ENCODE data around the gene NUP214. TPM values are rescaled to one million over a fixed set of nuclear protein-coding genes. Genes with fewer than 3 reads are reported as not detected.
A peak's percentile ranks its signal among the peaks of the same experiment; 100 is the strongest.
"Not testable (repeated sequence)": the region's sequence is repeated elsewhere in the genome, so short reads cannot be mapped to it uniquely, and the experiment has no call there.

NUP214 gene
- total RNA-seq, 5 donors from 2014 or later (not counting 1 experiment from before 2014, with no cell fraction given), result 66.7 to 106 (median 68.5) TPM

GRCh38 chr9:131266266-131267229 is 141.2 kb downstream of the NUP214 start:
- Histone ChIP-seq H3K27ac (ENCODE audit: low read length) (peak overlapping the region; percentile 92), H3K4me1 (ENCODE audit: control insufficient read depth in 1 of 2, extremely low read depth in 1 of 2, insufficient read depth in 2 of 2, low read length in 2 of 2) (peaks cover 27 to 94% of the 10 kb centered on the region in 2 experiments), H3K4me3 (ENCODE audit: control insufficient read depth in 1 of 2, extremely low read depth in 1 of 2, low read length in 1 of 2) (peak overlapping the region; percentile 38 to 44), H3K27me3 (replicated peaks in 1 of 2; ENCODE audit: control insufficient read depth in 2 of 2, extremely low read depth in 1 of 2, insufficient read depth in 2 of 2, low read length in 1 of 2) (no peaks in the 10 kb centered on the region), H3K9me3 (no peaks in the 10 kb centered on the region), H3K36me3 (ENCODE audit: control insufficient read depth in 2 of 2, extremely low read depth in 1 of 2, insufficient read depth in 1 of 2, low read length in 1 of 2) (peaks cover 3 to 32% of the 10 kb centered on the region in 2 donors)
- peak; percentile 9 to 20 (median 18) for ATAC-seq (replicated peaks in 1 of 4)
- POLR2A ChIA-PET, result interaction anchor here in 1 of 2 donors (0.7 kb wide), 1 partner anchor 1764 kb away, joined by 7 read pairs; no protein-coding TSS in a partner anchor
- Mint-ChIP-seq H3K4me1 (peaks cover 79 to 92% (median 82%) of the 10 kb centered on the region in 3 donors), H3K9me3 (no peaks in the 10 kb centered on the region), H3K36me3 (peaks cover 17% of the 10 kb centered on the region), H3K27ac (peak overlapping the region; percentile 98 to 99), H3K4me3 (peak overlapping the region; percentile 76 to 99 (median 91)), H3K27me3 (no peaks in the 10 kb centered on the region)
- CTCF ChIA-PET, result interaction anchor here in 1 of 2 donors (0.6 kb wide), 1 partner anchor 89 kb away, joined by 12 read pairs; no protein-coding TSS in a partner anchor
- WGBS (ENCODE audit: insufficient coverage), result 15% methylated on average over 16 of the region's 26 CpGs
- DNase-seq, result peak in 18 of 35 experiments; percentile 39 to 72 (median 46)

- DNase-seq (peak in 25 of 35 experiments; percentile 35 to 75 (median 46)), ATAC-seq (replicated peaks in 1 of 4) (peak; percentile 11 to 34 (median 21))
- no peaks in the 10 kb centered on the region for H3K9me3 Mint-ChIP-seq
- Histone ChIP-seq H3K4me3 (ENCODE audit: control insufficient read depth in 1 of 2, extremely low read depth in 1 of 2, low read length in 1 of 2) (peak overlapping the region; percentile 72 to 79), H3K36me3 (ENCODE audit: control insufficient read depth in 2 of 2, extremely low read depth in 1 of 2, insufficient read depth in 1 of 2, low read length in 1 of 2) (peaks cover 0 to 10% of the 10 kb centered on the region in 2 donors), H3K9me3 (no peaks in the 10 kb centered on the region), H3K4me1 (ENCODE audit: control insufficient read depth in 1 of 2, extremely low read depth in 1 of 2, insufficient read depth in 2 of 2, low read length in 2 of 2) (peaks cover 31 to 75% of the 10 kb centered on the region in 2 experiments), H3K27ac (ENCODE audit: low read length) (peak overlapping the region; percentile 92), H3K27me3 (replicated peaks in 1 of 2; ENCODE audit: control insufficient read depth in 2 of 2, extremely low read depth in 1 of 2, insufficient read depth in 2 of 2, low read length in 1 of 2) (no peaks in the 10 kb centered on the region)
- 0% methylated on average over 12 of the region's 20 CpGs for WGBS (ENCODE audit: insufficient coverage)
- CTCF ChIA-PET, result interaction anchor here (0.5 to 1.7 kb wide), 10 partner anchors 9 to 1141 kb away, joined by 3 to 6 read pairs (median 4); partner anchors contain the start of gene FUBP3 (in 1 of the 2)
- H3K4me1 Mint-ChIP-seq, result peaks cover 56 to 69% (median 61%) of the 10 kb centered on the region in 3 donors
- H3K4me3 Mint-ChIP-seq, result peak overlapping the region; percentile 91 to 99 (median 99)
- POLR2A ChIA-PET, result interaction anchor here (0.6 to 1.7 kb wide), 5 partner anchors 14 to 145 kb away, joined by 3 to 24 read pairs (median 4); partner anchors contain the start of gene NUP214 (in 1 of the 2)
- H3K36me3 Mint-ChIP-seq, result peaks cover 29% of the 10 kb centered on the region
- H3K27ac Mint-ChIP-seq, result peak overlapping the region; percentile 98 to 99
- no peaks in the 10 kb centered on the region for H3K27me3 Mint-ChIP-seq
Measured at GRCh38 chr9:131270171-131271015, 145.0 kb downstream of the NUP214 start.

GRCh38 chr9:131271016-131271273 is 145.6 kb downstream of the NUP214 start:
- H3K27ac ChIP-seq (ENCODE audit: low read length), result peak overlapping the region; percentile 92
- H3K27ac Mint-ChIP-seq, result peak overlapping the region; percentile 98 to 99
- DNase-seq; H3K36me3 ChIP-seq (ENCODE audit: control insufficient read depth in 2 of 2, extremely low read depth in 1 of 2, insufficient read depth in 1 of 2, low read length in 1 of 2); H3K9me3 ChIP-seq; H3K9me3 Mint-ChIP-seq; ATAC-seq (replicated peaks in 1 of 4); H3K27me3 ChIP-seq (replicated peaks in 1 of 2; ENCODE audit: control insufficient read depth in 2 of 2, extremely low read depth in 1 of 2, insufficient read depth in 2 of 2, low read length in 1 of 2); H3K27me3 Mint-ChIP-seq: not testable (repeated sequence)
- ChIA-PET POLR2A (interaction anchor here (0.6 to 1.7 kb wide), 2 partner anchors 14 to 34 kb away, joined by 3 to 24 read pairs; no protein-coding TSS in a partner anchor), CTCF (interaction anchor here (0.5 to 1.7 kb wide), 7 partner anchors 8 to 1141 kb away, joined by 3 to 5 read pairs (median 4); partner anchors contain the start of gene FUBP3 (in 1 of the 2))
- H3K4me1 ChIP-seq (ENCODE audit: control insufficient read depth in 1 of 2, extremely low read depth in 1 of 2, insufficient read depth in 2 of 2, low read length in 2 of 2), result peaks cover 26 to 69% of the 10 kb centered on the region in 2 experiments
- no CpG with 5 or more reads among the region's 1 CpG for WGBS (ENCODE audit: insufficient coverage)
- H3K4me3 ChIP-seq (ENCODE audit: control insufficient read depth in 1 of 2, extremely low read depth in 1 of 2, low read length in 1 of 2), result peak overlapping the region; percentile 72 to 79
- H3K4me3 Mint-ChIP-seq, result peak overlapping the region; percentile 91 to 99 (median 99)
- H3K4me1 Mint-ChIP-seq, result peaks cover 50 to 64% (median 57%) of the 10 kb centered on the region in 3 donors
- H3K36me3 Mint-ChIP-seq, result peaks cover 32% of the 10 kb centered on the region

GRCh38 chr9:131271506-131271931 is 146.1 kb downstream of the NUP214 start:
- H3K4me3 Mint-ChIP-seq, result peak overlapping the region; percentile 91 to 99 (median 99)
- 11% methylated on average over 2 of the region's 6 CpGs for WGBS (ENCODE audit: insufficient coverage)
- H3K27me3 ChIP-seq (replicated peaks in 1 of 2; ENCODE audit: control insufficient read depth in 2 of 2, extremely low read depth in 1 of 2, insufficient read depth in 2 of 2, low read length in 1 of 2), result no peaks in the 10 kb centered on the region
- POLR2A ChIA-PET, result interaction anchor here (0.6 to 1.7 kb wide), 4 partner anchors 15 to 101 kb away, joined by 3 to 24 read pairs (median 5); no protein-coding TSS in a partner anchor
- H3K27ac ChIP-seq (ENCODE audit: low read length), result peak overlapping the region; percentile 92
- peaks cover 0 to 6% of the 10 kb centered on the region in 2 donors for H3K36me3 ChIP-seq (ENCODE audit: control insufficient read depth in 2 of 2, extremely low read depth in 1 of 2, insufficient read depth in 1 of 2, low read length in 1 of 2)
- no peaks in the 10 kb centered on the region for H3K9me3 Mint-ChIP-seq
- CTCF ChIA-PET, result interaction anchor here (0.6 to 1.1 kb wide), 3 partner anchors 15 to 1140 kb away, joined by 4 to 5 read pairs (median 4); no protein-coding TSS in a partner anchor
- H3K9me3 ChIP-seq, result no peaks in the 10 kb centered on the region
- H3K4me1 Mint-ChIP-seq, result peaks cover 44 to 58% (median 52%) of the 10 kb centered on the region in 3 donors
- no peaks in the 10 kb centered on the region for H3K27me3 Mint-ChIP-seq
- H3K27ac Mint-ChIP-seq, result peak overlapping the region; percentile 98 to 99
- H3K4me3 ChIP-seq (ENCODE audit: control insufficient read depth in 1 of 2, extremely low read depth in 1 of 2, low read length in 1 of 2), result peak overlapping the region; percentile 72 to 79
- H3K36me3 Mint-ChIP-seq, result peaks cover 31% of the 10 kb centered on the region
- peaks cover 21 to 64% of the 10 kb centered on the region in 2 experiments for H3K4me1 ChIP-seq (ENCODE audit: control insufficient read depth in 1 of 2, extremely low read depth in 1 of 2, insufficient read depth in 2 of 2, low read length in 2 of 2)
- ATAC-seq (replicated peaks in 1 of 4), result no peak
- no peak for DNase-seq

- Histone ChIP-seq H3K4me1 (ENCODE audit: control insufficient read depth in 1 of 2, extremely low read depth in 1 of 2, insufficient read depth in 2 of 2, low read length in 2 of 2) (peaks cover 14 to 57% of the 10 kb centered on the region in 2 experiments), H3K9me3 (no peaks in the 10 kb centered on the region), H3K4me3 (ENCODE audit: control insufficient read depth in 1 of 2, extremely low read depth in 1 of 2, low read length in 1 of 2) (peak overlapping the region; percentile 72 to 98), H3K27ac (ENCODE audit: low read length) (peak overlapping the region; percentile 92), H3K27me3 (replicated peaks in 1 of 2; ENCODE audit: control insufficient read depth in 2 of 2, extremely low read depth in 1 of 2, insufficient read depth in 2 of 2, low read length in 1 of 2) (no peaks in the 10 kb centered on the region), H3K36me3 (ENCODE audit: control insufficient read depth in 2 of 2, extremely low read depth in 1 of 2, insufficient read depth in 1 of 2, low read length in 1 of 2) (peaks cover 0 to under 1% of the 10 kb centered on the region in 2 donors)
- ChIA-PET CTCF (no interaction called here), POLR2A (no interaction called here)
- DNase-seq (no peak), ATAC-seq (replicated peaks in 1 of 4) (no peak)
- 0% methylated on average over 1 of the region's 3 CpGs for WGBS (ENCODE audit: insufficient coverage)
- H3K27me3 Mint-ChIP-seq, result no peaks in the 10 kb centered on the region
- H3K4me1 Mint-ChIP-seq, result peaks cover 38 to 51% (median 45%) of the 10 kb centered on the region in 3 donors
- peak overlapping the region; percentile 98 to 99 for H3K27ac Mint-ChIP-seq
- H3K9me3 Mint-ChIP-seq, result no peaks in the 10 kb centered on the region
- H3K36me3 Mint-ChIP-seq, result peaks cover 31% of the 10 kb centered on the region
- peak overlapping the region; percentile 91 to 99 (median 99) for H3K4me3 Mint-ChIP-seq
Measured at GRCh38 chr9:131272212-131272611, 146.8 kb downstream of the NUP214 start.

Data from T-cell (primary cell).